HG02588 (cell line): ENCODE measurements around the gene DCAF8L2.
"Not testable (repeated sequence)": the region's sequence is repeated elsewhere in the genome, so short reads cannot be mapped to it uniquely, and the experiment has no call there.

Experiments
- ATAC-seq: cut with Tn5 transposase; IDR thresholded peaks from one replicate; pipeline ENCODE4 v1.9.1; 2021; ENCODE audit warnings: mild to moderate bottlenecking, moderate library complexity; ENCODE audit not compliant: unreplicated experiment

Gene DCAF8L2

GRCh38 chrX:27590044-27590443 is at the start of gene DCAF8L2:
TSS of gene DCAF8L2 (plus strand) at chrX:27590344. CDS start at chrX:27746896, 156,552 bp downstream.
- ATAC-seq = no peak

GRCh38 chrX:27541161-27541560 is 49.0 kb upstream of the DCAF8L2 start:
- not testable (repeated sequence) for ATAC-seq

- ATAC-seq = no peak
These were observed 41.5 kb upstream of the DCAF8L2 start for GRCh38 chrX:27548624-27549023.

- ATAC-seq = no peak
These were observed 40.5 kb upstream of the DCAF8L2 start for GRCh38 chrX:27549688-27550087.

GRCh38 chrX:27555514-27555913 is 34.6 kb upstream of the DCAF8L2 start:
- ATAC-seq = no peak

GRCh38 chrX:27565992-27566391 is 24.2 kb upstream of the DCAF8L2 start:
- ATAC-seq = no peak

- ATAC-seq = no peak
These were observed 19.0 kb upstream of the DCAF8L2 start for GRCh38 chrX:27571164-27571563.

GRCh38 chrX:27575565-27575964 is 14.6 kb upstream of the DCAF8L2 start:
- ATAC-seq = no peak

- ATAC-seq = no peak
These were observed 6.2 kb upstream of the DCAF8L2 start for GRCh38 chrX:27583976-27584375.

GRCh38 chrX:27591938-27592337 is 1.8 kb downstream of the DCAF8L2 start:
- no peak for ATAC-seq

GRCh38 chrX:27597508-27597907 is 7.4 kb downstream of the DCAF8L2 start:
- no peak for ATAC-seq

GRCh38 chrX:27598312-27598711 is 8.2 kb downstream of the DCAF8L2 start:
- no peak for ATAC-seq

GRCh38 chrX:27599928-27600327 is 9.8 kb downstream of the DCAF8L2 start:
- no peak for ATAC-seq

GRCh38 chrX:27600686-27601085 is 10.5 kb downstream of the DCAF8L2 start:
- ATAC-seq = no peak

- ATAC-seq = no peak
These were observed 18.5 kb downstream of the DCAF8L2 start for GRCh38 chrX:27608671-27609070.

- no peak for ATAC-seq
These were observed 29.3 kb downstream of the DCAF8L2 start for GRCh38 chrX:27619459-27619858.

- ATAC-seq = no peak
These were observed 29.8 kb downstream of the DCAF8L2 start for GRCh38 chrX:27619975-27620374.

- ATAC-seq = no peak
These were observed 32.7 kb downstream of the DCAF8L2 start for GRCh38 chrX:27622883-27623282.

GRCh38 chrX:27626066-27626465 is 35.9 kb downstream of the DCAF8L2 start:
- ATAC-seq = no peak

- ATAC-seq = no peak
These were observed 43.2 kb downstream of the DCAF8L2 start for GRCh38 chrX:27633328-27633727.

GRCh38 chrX:27656581-27656980 is 66.4 kb downstream of the DCAF8L2 start:
- ATAC-seq = no peak

GRCh38 chrX:27660878-27661277 is 70.7 kb downstream of the DCAF8L2 start:
- ATAC-seq = no peak

- no peak for ATAC-seq
These were observed 81.1 kb downstream of the DCAF8L2 start for GRCh38 chrX:27671234-27671633.

GRCh38 chrX:27674491-27674890 is 84.3 kb downstream of the DCAF8L2 start:
- no peak for ATAC-seq
